Measurements from ENCODE around the gene OPCML. TPM values are rescaled to one million over a fixed set of nuclear protein-coding genes. Genes with fewer than 3 reads are reported as not detected.

Gene OPCML
- total and polyA plus RNA-seq, 2 donors from 2014 or later = 0.77 to 1.1 TPM

DNA sequence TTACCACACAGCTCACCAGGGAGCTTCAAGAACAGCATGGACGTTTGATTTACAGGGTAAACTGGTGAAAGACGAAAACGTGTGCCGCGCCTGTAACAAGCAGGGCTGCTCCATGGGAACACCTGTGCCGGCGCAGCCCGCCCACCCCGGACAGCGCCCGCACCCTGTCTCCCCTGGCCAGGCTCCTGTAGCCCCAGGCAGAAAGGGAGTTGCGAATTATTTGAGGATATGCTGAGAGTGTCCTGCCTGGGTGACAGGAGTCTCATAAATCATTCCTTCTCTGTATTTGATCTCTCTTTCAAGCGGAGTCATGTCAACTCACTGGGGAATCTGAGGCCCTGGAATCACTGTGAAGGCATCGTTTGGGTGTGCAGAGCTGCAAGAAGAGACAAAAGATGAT, 804.3 kb downstream of the OPCML start:
- Histone ChIP-seq H3K9ac (ENCODE audit: low read length in 3 of 3) (no peak overlapping the region), H3K27me3 (ENCODE audit: control insufficient read depth, insufficient read depth, low read length) (no peaks in the 10 kb centered on the region), H3K27ac (ENCODE audit: low read depth in 2 of 2, low read length in 2 of 2) (no peak overlapping the region), H3K9me3 (ENCODE audit: control insufficient read depth in 2 of 3, insufficient read depth in 1 of 3, low read length in 3 of 3) (no peaks in the 10 kb centered on the region), H3K4me3 (ENCODE audit: low read length in 3 of 3) (no peak overlapping the region), H3K4me1 (ENCODE audit: control insufficient read depth in 2 of 3, insufficient read depth in 2 of 3, low read depth in 1 of 3, low read length in 3 of 3) (no peaks in the 10 kb centered on the region), H3K36me3 (ENCODE audit: control insufficient read depth in 2 of 3, insufficient read depth in 3 of 3, low read length in 3 of 3) (no peaks in the 10 kb centered on the region)
- intact Hi-C loops (cut with DNase I) = no loop called here
- FAIRE-seq (no peak), DNase-seq (peak in 4 of 5 donors; percentile 27 to 45 (median 42))
- TF ChIP-seq, protein P1, sequence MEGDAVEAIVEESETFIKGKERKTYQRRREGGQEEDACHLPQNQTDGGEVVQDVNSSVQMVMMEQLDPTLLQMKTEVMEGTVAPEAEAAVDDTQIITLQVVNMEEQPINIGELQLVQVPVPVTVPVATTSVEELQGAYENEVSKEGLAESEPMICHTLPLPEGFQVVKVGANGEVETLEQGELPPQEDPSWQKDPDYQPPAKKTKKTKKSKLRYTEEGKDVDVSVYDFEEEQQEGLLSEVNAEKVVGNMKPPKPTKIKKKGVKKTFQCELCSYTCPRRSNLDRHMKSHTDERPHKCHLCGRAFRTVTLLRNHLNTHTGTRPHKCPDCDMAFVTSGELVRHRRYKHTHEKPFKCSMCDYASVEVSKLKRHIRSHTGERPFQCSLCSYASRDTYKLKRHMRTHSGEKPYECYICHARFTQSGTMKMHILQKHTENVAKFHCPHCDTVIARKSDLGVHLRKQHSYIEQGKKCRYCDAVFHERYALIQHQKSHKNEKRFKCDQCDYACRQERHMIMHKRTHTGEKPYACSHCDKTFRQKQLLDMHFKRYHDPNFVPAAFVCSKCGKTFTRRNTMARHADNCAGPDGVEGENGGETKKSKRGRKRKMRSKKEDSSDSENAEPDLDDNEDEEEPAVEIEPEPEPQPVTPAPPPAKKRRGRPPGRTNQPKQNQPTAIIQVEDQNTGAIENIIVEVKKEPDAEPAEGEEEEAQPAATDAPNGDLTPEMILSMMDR (IDR thresholded peaks at IDR 0.05; ENCODE audit: borderline replicate concordance, extremely low read depth, insufficient read depth) = no peak

DNA sequence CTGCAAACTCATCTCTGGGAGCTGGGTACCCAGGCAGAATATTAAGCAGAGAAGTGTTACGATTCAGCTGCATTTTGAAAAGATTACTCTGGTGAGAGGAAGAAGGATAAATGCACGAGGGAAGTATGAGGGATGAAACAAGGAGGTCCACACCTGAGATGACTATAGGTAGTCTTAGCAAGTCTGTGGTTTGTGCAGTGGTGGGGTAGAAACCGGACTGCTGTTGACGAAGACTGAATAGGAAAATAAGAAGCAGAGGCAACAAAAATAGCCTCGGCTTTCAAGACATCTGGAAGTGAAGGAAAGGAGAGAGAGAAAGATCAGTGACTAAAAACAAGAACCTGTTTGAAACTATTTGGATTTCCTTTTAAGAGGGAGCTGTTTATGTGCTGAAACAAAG, 810.8 kb downstream of the OPCML start:
- Histone ChIP-seq H3K27ac (ENCODE audit: low read depth in 2 of 2, low read length in 2 of 2) (no peak overlapping the region), H3K4me3 (ENCODE audit: low read length in 3 of 3) (no peak overlapping the region), H3K36me3 (ENCODE audit: control insufficient read depth in 2 of 3, insufficient read depth in 3 of 3, low read length in 3 of 3) (no peaks in the 10 kb centered on the region), H3K27me3 (ENCODE audit: control insufficient read depth, insufficient read depth, low read length) (no peaks in the 10 kb centered on the region), H3K9ac (ENCODE audit: low read length in 3 of 3) (no peak overlapping the region), H3K4me1 (ENCODE audit: control insufficient read depth in 2 of 3, insufficient read depth in 2 of 3, low read depth in 1 of 3, low read length in 3 of 3) (peaks cover 0 to 3% (median 0%) of the 10 kb centered on the region in 3 donors), H3K9me3 (ENCODE audit: control insufficient read depth in 2 of 3, insufficient read depth in 1 of 3, low read length in 3 of 3) (no peaks in the 10 kb centered on the region)
- DNase-seq (no peak), FAIRE-seq (no peak)
- intact Hi-C loops (cut with DNase I) = no loop called here
- TF ChIP-seq, protein P1 (IDR thresholded peaks at IDR 0.05; ENCODE audit: borderline replicate concordance, extremely low read depth, insufficient read depth) = no peak

DNA sequence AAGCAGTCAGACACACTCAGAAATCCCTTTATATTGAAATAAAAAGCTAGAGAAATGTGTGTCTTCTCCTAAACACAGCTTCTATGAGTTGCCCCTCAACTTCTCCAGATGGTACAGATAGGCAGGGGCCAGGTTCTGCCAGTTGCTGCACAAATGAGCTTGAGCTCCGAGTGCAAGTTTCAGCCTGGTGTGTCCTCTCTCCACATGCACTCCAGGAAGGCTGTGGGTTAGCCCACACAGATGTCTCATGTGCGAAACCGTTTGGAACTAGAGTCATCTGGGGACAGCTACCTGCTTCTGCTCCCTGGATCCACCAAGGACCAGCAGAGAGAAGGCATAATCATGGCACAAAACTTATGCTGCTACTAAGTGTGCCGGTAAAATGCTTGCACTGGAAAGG, 812.6 kb downstream of the OPCML start:
- intact Hi-C loops (cut with DNase I) = no loop called here
- H3K4me1 ChIP-seq (ENCODE audit: control insufficient read depth in 2 of 3, insufficient read depth in 2 of 3, low read depth in 1 of 3, low read length in 3 of 3) = peaks cover 0 to 3% (median 0%) of the 10 kb centered on the region in 3 donors
- H3K36me3 ChIP-seq (ENCODE audit: control insufficient read depth in 2 of 3, insufficient read depth in 3 of 3, low read length in 3 of 3) = no peaks in the 10 kb centered on the region
- FAIRE-seq = no peak
- TF ChIP-seq, protein P1 (IDR thresholded peaks at IDR 0.05; ENCODE audit: borderline replicate concordance, extremely low read depth, insufficient read depth) = no peak
- H3K4me3 ChIP-seq (ENCODE audit: low read length in 3 of 3) = no peak overlapping the region
- H3K27ac ChIP-seq (ENCODE audit: low read depth in 2 of 2, low read length in 2 of 2) = no peak overlapping the region
- DNase-seq = no peak
- no peaks in the 10 kb centered on the region for H3K9me3 ChIP-seq (ENCODE audit: control insufficient read depth in 2 of 3, insufficient read depth in 1 of 3, low read length in 3 of 3)
- H3K27me3 ChIP-seq (ENCODE audit: control insufficient read depth, insufficient read depth, low read length) = no peaks in the 10 kb centered on the region
- no peak overlapping the region for H3K9ac ChIP-seq (ENCODE audit: low read length in 3 of 3)

Measured in kidney (tissue), 14 donors.